Esophagus muscularis mucosa (tissue), 4 donors: ENCODE results near the gene PGA3.

ENCODE experiments used
- EP300 ChIP-seq: sonication (generic); formaldehyde crosslinking; IDR thresholded peaks from one replicate; pipeline ENCODE4 v1.6.1; 2017; ENCODE audit warnings: antibody characterized with exemption
- POLR2A ChIP-seq: fragments of 450-650 bp; IDR thresholded peaks from one replicate; pipeline ENCODE4 v1.6.1; 2017; ENCODE audit warnings: antibody characterized with exemption, moderate library complexity, mild to moderate bottlenecking, low read depth
- TF ChIP-seq, protein P1 (sequence below), 3 experiments: fragments of 200-600 bp in 2 of 3; fragments of 450-650 bp in 1 of 3; sonication (generic) in 2 of 3; IDR thresholded peaks; one replicate each; pipeline ENCODE4 v1.5.1; 2017 to 2019; ENCODE audit warnings: antibody characterized with exemption in 3 of 3, mild to moderate bottlenecking in 2 of 3, moderate library complexity in 1 of 3

DNA sequence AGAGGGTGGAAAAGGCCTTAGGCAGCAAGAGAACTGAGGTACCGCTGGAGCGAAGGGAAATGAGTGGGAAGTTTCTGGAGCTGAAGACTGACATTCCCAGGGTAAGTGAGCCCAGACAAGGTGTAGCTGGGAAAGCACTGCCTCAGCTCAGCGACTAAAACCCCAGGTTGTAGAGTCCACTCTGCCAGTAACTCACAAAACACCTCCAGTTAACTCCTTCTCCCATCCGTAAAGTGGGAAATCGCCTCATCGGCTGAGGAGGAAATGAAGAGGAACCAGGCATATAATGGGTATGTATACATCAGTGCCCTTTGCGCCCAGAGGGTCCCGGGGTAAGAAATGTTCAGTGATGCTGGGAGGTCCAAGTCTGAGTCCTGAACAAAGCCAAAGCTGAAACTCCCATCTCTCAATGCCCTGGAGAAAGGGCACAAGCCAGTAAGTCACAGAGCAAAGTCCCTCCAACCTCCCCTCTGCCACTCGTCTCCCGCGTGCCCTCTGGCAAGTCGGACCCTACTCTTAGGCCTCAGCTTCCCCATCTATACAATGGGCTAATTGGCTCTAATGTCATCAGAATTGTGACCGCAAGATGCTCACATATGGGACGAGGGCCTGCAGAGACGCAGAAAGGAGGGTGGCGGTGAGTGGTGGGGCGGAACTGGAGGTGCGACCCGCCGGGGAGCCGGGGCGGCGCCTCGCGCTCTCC, 42.7 kb upstream of the PGA3 start:
- TF ChIP-seq, protein P1, sequence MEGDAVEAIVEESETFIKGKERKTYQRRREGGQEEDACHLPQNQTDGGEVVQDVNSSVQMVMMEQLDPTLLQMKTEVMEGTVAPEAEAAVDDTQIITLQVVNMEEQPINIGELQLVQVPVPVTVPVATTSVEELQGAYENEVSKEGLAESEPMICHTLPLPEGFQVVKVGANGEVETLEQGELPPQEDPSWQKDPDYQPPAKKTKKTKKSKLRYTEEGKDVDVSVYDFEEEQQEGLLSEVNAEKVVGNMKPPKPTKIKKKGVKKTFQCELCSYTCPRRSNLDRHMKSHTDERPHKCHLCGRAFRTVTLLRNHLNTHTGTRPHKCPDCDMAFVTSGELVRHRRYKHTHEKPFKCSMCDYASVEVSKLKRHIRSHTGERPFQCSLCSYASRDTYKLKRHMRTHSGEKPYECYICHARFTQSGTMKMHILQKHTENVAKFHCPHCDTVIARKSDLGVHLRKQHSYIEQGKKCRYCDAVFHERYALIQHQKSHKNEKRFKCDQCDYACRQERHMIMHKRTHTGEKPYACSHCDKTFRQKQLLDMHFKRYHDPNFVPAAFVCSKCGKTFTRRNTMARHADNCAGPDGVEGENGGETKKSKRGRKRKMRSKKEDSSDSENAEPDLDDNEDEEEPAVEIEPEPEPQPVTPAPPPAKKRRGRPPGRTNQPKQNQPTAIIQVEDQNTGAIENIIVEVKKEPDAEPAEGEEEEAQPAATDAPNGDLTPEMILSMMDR (IDR thresholded peaks at IDR 0.05), result no peak
- TF ChIP-seq POLR2A (no peak), EP300 (no peak)
